Activated CD4-positive, alpha-beta T cell treated with anti-CD3 and anti-CD28 coated beads, Interleukin-2, Interleukin-4, amounts not matched to agents 100 ng/mL and 50 ng/mL, durations not matched to agents 16 hours and 8 hours (primary cell): Measurements from ENCODE around the gene OR5K1.

Experiments used
- DNase-seq: peaks from one replicate; pipeline ENCODE4 v3.0.0-alpha.2; 2020; ENCODE audit warnings: low spot score

The OR5K1 gene

GRCh38 chr3:98462901-98463300, at the start of gene OR5K1:
TSS of gene OR5K1 (plus strand) at chr3:98463201. CDS start at chr3:98469577, 6,376 bp downstream.
- DNase-seq: no peak

- no peak for DNase-seq
Measured at GRCh38 chr3:98432575-98432974, 30.4 kb upstream of the OR5K1 start.

DNA sequence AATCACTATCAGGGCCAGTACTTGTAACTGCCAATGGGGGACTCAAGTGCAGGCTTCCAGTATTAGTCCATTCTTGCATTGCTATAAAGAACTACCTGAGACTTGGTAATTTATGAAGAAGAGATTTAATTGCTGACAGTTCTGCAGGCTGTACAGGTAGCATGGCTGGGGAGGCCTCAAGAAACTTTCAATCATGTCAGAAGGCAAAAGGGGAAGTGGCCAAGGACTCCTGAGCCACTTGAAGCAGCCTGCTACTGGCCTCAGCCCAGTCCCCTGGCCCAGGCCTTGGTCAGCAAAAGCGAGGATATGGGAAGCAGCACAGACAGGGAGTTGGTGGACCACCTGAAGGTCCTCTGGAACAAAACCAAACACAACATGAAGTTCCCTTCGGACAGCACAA, 29.2 kb upstream of the OR5K1 start:
- DNase-seq: no peak

GRCh38 chr3:98434412-98434811, 28.6 kb upstream of the OR5K1 start:
- DNase-seq: no peak

DNA sequence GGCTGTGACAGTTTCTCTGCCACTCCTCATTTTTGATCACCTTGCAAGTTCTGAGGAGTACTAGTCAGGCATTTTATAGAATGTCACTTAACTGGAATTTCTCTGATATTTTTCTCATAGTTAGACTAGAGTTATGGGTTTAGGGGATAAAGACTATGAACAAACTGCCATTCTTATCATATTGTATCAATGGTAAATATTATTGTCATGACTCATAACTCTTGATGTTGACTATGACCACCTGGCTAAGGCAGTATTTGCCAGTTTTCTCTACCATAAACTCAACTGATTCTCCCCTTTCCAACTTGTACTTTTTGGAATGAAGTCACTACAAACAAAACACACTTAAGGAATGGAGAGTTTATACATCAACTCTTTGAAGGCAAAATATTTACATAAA, 22.7 kb upstream of the OR5K1 start:
- no peak for DNase-seq

GRCh38 chr3:98445949-98446406, 17.0 kb upstream of the OR5K1 start:
- no peak for DNase-seq

- DNase-seq: no peak
Measured at GRCh38 chr3:98449606-98450193, 13.3 kb upstream of the OR5K1 start.

- no peak for DNase-seq
Measured at GRCh38 chr3:98450372-98450771, 12.6 kb upstream of the OR5K1 start.

DNA sequence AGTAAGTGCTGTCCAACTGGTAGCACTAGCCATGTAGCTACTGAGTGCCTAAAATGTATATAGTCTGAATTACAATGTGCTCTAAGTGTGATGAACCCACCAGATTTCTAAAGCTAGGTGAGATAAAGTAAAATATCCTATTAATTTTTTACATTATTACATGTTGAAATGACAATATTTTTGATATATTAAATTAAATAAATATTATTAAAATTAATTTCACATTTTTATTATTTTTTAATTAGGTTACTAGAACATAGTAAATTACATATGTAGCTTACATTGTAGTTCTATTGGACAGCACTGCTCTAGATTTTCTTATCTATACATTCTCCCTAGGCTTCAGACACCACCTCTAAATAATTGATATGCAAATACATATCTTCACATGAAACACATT, 9.2 kb upstream of the OR5K1 start:
- DNase-seq: no peak

DNA sequence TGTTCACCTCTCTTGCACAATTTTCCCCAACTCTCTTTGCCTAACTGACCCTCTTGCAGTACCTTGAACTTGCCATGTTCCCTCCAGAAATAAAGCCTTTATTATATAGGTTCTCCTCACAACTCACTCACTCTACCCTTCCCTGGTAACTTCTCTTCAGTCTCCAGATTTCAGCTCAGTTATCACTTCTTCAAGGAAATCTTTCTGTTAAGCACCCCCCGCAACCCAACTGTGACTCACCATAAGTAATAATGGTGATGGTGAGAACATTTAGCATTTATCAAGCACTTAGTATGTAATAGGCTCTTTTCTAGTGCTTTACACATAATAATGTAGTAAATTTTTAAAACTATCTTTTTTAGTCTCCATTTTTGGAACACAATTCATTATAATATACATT, 8.1 kb upstream of the OR5K1 start:
- no peak for DNase-seq

- no peak for DNase-seq
Measured at GRCh38 chr3:98457543-98457942, 5.5 kb upstream of the OR5K1 start.

GRCh38 chr3:98460220-98460619, 2.8 kb upstream of the OR5K1 start:
- no peak for DNase-seq

DNA sequence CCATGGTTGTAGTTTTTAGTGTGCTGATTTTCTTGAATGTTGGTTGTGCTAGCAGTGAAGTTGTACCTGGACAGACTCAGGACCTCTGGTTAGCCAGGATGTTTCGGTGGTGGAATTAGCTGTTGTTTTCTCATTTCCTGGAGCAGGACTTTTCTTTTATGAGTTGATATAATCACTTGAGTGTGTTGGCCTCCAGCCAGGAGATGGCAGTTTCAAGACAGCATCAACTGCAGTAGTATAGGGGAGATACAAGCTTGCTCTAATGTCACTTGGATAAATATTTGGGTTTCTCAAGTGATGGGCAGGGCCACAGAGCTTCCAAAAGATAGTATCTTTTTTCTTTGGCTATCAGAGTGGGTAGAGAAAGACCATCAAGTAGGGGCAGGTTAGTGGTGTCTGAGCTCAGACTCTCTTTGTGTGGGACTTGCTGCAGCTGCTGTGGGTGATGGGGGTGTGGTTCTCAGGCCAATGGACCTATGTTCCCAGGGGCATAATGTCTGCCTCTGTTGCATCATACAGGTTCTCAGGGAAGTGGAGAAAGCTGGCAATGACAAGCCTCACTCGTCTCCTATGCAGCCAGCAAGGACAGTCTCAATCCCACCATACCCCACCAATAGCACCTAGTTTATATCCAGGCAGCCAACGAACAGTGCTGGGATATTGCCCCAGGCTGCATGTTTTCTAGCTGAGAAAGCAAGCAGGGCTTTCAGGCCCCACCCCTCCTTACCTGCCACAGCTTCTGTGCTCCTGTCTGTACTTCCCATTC, 19.9 kb downstream of the OR5K1 start:
- DNase-seq: no peak

DNA sequence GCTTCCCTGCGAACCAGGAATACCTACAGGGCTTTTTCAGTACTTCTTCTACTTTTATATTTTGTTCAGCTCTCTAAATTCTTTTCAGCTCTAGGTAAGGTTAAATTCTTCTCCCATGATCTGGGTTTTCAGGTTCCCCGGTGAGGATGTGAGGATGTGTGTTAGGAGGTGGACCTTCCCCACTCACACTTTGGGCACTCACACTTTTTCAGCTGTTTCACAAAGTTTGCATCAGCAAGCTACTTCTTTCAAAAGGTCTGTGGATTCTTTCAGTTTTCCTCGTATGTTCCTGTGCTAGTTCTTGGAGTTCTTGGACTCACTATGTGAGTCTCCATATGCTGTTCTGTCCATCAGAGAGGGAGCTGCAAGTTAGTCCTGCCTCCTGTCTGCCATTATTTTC, 20.6 kb downstream of the OR5K1 start:
- no peak for DNase-seq

- DNase-seq: no peak
Measured at GRCh38 chr3:98497381-98497780, 34.4 kb downstream of the OR5K1 start, which contains the start of gene OR5K2. TSS of gene OR5K2 (plus strand) at chr3:98497681. CDS start at chr3:98497681, 0 bp downstream.

GRCh38 chr3:98500019-98500418, 37.0 kb downstream of the OR5K1 start:
- no peak for DNase-seq

- DNase-seq: no peak
Measured at GRCh38 chr3:98501270-98501669, 38.3 kb downstream of the OR5K1 start.

DNA sequence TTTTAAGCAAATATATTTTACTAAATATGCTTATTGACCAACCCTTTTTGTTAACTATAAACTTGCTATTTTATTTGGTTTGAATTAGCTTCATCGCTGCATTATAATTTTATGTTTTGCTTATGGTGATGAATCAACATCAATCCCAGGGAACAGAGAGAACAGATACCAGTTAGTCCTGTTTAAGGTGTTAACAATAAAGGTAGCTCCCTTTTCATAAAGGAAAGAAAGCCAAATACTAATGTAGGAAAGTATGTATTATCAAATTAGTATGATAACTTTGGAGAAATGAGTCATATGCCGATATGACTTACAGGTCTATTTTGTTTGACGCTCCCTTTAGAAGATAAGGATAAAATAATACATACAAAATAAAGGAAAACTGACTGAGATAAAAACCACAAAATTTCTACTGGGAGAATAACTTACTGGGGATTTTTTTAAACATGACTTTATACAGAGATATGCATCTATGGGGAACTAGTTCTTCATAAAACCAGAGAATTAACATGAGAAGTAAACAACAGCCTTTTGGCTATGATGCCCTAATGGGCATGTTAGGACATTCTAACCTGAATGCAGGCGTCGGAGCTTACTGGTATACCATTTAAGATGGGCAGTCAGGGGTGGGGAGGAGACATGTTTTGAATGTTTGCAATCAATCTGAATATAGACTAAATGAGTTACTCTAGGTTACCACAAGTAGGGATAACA, 39.0 kb downstream of the OR5K1 start:
- no peak for DNase-seq

DNA sequence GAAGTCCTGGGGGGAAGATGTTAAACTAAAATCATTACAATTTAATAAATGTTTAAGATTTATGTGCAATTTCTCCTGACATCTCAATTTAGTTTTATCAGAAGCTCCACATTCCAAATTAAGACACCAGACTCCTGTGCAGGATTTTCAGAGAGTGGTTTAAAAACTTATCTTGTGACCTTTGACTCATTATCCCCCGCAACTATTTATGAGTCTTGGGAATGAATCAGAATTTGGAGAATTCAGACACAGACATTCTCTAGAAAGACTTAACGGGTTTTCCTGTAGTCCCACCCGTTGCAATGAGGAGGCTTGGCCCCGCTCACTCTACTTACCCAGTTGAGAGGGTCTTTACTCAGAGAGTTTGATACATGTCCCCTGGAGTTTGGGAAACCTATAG, 41.5 kb downstream of the OR5K1 start:
- no peak for DNase-seq

DNA sequence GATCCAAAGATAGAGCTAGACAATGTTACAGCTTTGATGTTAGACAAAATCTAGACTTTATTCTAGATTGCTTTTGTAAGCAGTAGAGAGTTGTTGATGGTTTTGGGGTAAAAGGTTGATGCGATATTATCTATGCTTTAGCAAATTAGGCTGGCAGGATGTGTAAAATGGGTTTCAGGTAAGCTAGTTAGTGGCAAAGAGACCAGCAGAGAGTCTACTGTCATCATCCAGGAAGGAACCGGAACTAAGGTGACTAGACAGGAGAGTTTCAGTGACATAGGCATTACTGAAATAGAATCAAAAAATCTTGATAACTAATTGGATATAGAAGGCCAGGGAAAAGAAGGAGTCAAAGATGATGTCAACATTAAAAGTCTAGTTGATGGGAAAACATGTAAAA, 45.6 kb downstream of the OR5K1 start:
- DNase-seq: no peak

DNA sequence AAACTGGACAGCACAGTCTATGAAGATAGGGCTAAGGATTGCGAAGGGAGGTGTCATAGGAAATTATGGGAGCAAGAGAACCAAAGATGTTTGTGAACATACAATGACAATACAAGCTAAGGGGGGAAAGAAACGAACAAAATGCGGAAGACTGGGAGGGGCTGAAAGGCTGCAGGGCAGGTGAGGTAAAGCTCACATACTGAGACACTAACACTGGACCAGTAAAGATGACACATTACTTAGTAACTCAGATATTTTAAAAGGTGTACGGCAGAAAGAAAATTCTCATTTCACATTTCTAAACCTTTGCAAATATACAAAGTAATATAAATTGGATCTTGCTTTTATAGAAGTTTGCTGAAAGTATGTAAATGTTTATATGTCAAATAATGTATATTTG, 49.6 kb downstream of the OR5K1 start:
- DNase-seq: no peak

GRCh38 chr3:98513091-98513511, 50.1 kb downstream of the OR5K1 start:
- no peak for DNase-seq

GRCh38 chr3:98513736-98514135, 50.7 kb downstream of the OR5K1 start:
- no peak for DNase-seq
